GM21717 (cell line): ENCODE results near the gene ASCC3.

Experiments
- ATAC-seq: cut with Tn5 transposase; IDR thresholded peaks from one replicate; pipeline ENCODE4 v1.9.1; 2021; ENCODE audit warnings: mild to moderate bottlenecking, moderate library complexity; ENCODE audit not compliant: unreplicated experiment

The ASCC3 gene

GRCh38 chr6:100469101-100469859 lies 411.8 kb downstream of the ASCC3 start:
- ATAC-seq: no peak

GRCh38 chr6:100468016-100468622 lies 413.0 kb downstream of the ASCC3 start:
- ATAC-seq: no peak

GRCh38 chr6:100467129-100468015 lies 413.8 kb downstream of the ASCC3 start:
- ATAC-seq: no peak

- no peak for ATAC-seq
Observed at GRCh38 chr6:100466410-100467128, 414.6 kb downstream of the ASCC3 start.

- ATAC-seq: no peak
Observed at GRCh38 chr6:100465701-100466409, 415.3 kb downstream of the ASCC3 start.

- ATAC-seq: peak; percentile 87
Observed at GRCh38 chr6:100464903-100465700, 416.0 kb downstream of the ASCC3 start, which contains the start of gene SIM1. SIM1 (minus strand) TSS chr6:100464921; CDS start chr6:100463468, 1,453 bp downstream.

GRCh38 chr6:100464162-100464851 lies 416.8 kb downstream of the ASCC3 start:
- no peak for ATAC-seq

GRCh38 chr6:100463630-100464161 lies 417.4 kb downstream of the ASCC3 start:
- no peak for ATAC-seq

GRCh38 chr6:100462706-100463629 lies 418.2 kb downstream of the ASCC3 start:
- ATAC-seq: no peak

- ATAC-seq: no peak
Observed at GRCh38 chr6:100461917-100462705, 419.0 kb downstream of the ASCC3 start.

- ATAC-seq: no peak
Observed at GRCh38 chr6:100461278-100461916, 419.7 kb downstream of the ASCC3 start.

GRCh38 chr6:100460650-100461204 lies 420.4 kb downstream of the ASCC3 start:
- ATAC-seq: no peak

GRCh38 chr6:100459592-100460184 lies 421.4 kb downstream of the ASCC3 start:
- no peak for ATAC-seq

GRCh38 chr6:100458841-100459591 lies 422.1 kb downstream of the ASCC3 start:
- ATAC-seq: no peak
